HepG2 (cell line): ENCODE measurements around the gene RASL12. TPM values are rescaled to one million over a fixed set of nuclear protein-coding genes. Genes with fewer than 3 reads are reported as not detected.

Experiments used
- ARID5B ChIP-seq: IDR thresholded peaks from 2 replicates; pipeline ENCODE4 v1.4.0; 2020; ENCODE audit warnings: mild to moderate bottlenecking, missing genetic modification reagents
- EP300 ChIP-seq, 3 experiments: sonication (generic) in 1 of 3; formaldehyde crosslinking in 1 of 3; IDR thresholded peaks; 2 replicates each; pipeline versions ENCODE4 v1.5.1 to v1.6.1; 2011 to 2020; ENCODE audit warnings: low read depth in 2 of 3, low read length in 2 of 3, borderline replicate concordance in 1 of 3, improper control_type of control experiment in 1 of 3, mild to moderate bottlenecking in 1 of 3, missing genetic modification reagents in 1 of 3, moderate library complexity in 1 of 3
- ISX ChIP-seq: sonication (generic); formaldehyde crosslinking; conservative IDR thresholded peaks from 2 replicates; pipeline ENCODE4 v1.5.0; 2020; ENCODE audit warnings: missing genetic modification reagents
- LRRFIP1 ChIP-seq: sonication (generic); formaldehyde crosslinking; conservative IDR thresholded peaks from 2 replicates; pipeline ENCODE4 v1.4.0; 2020; ENCODE audit warnings: missing genetic modification reagents
- MAF1 ChIP-seq: sonication (generic); formaldehyde crosslinking; IDR thresholded peaks from 2 replicates; pipeline ENCODE4 v1.5.0; 2020; ENCODE audit warnings: missing genetic modification reagents, borderline replicate concordance
- RAD21 ChIP-seq: fragments of 450-650 bp; formaldehyde crosslinking; IDR thresholded peaks from 2 replicates; pipeline ENCODE4 v1.5.0; 2020; ENCODE audit warnings: mild to moderate bottlenecking
- RFX1 ChIP-seq: fragments of 450-650 bp; IDR thresholded peaks from 2 replicates; pipeline ENCODE4 v1.6.1; 2017
- RFX5 ChIP-seq: IDR thresholded peaks from 2 replicates; pipeline ENCODE4 v1.6.1; 2011; ENCODE audit warnings: low read depth, low read length, improper control_type of control experiment
- SRSF9 ChIP-seq: fragments of 200-400 bp; formaldehyde crosslinking; IDR thresholded peaks from 2 replicates; pipeline ENCODE4 v1.6.1; 2018; ENCODE audit warnings: borderline replicate concordance, mild to moderate bottlenecking, low read depth, low read length; ENCODE audit not compliant: insufficient read depth, poor library complexity, severe bottlenecking
- ZBED4 ChIP-seq: sonication (generic); formaldehyde crosslinking; IDR thresholded peaks from 2 replicates; pipeline ENCODE4 v1.4.0; 2020; ENCODE audit warnings: missing genetic modification reagents, borderline replicate concordance
- ZBTB49 ChIP-seq: sonication (generic); formaldehyde crosslinking; IDR thresholded peaks from 2 replicates; pipeline ENCODE4 v1.4.0; 2020; ENCODE audit warnings: missing genetic modification reagents, borderline replicate concordance
- ZNF414 ChIP-seq: sonication (generic); formaldehyde crosslinking; IDR thresholded peaks from 2 replicates; pipeline ENCODE4 v1.5.0; 2020; ENCODE audit warnings: missing genetic modification reagents
- ZNF496 ChIP-seq: sonication (generic); formaldehyde crosslinking; IDR thresholded peaks from 2 replicates; pipeline ENCODE4 v1.8.1; 2023; ENCODE audit warnings: mild to moderate bottlenecking, moderate library complexity, missing genetic modification reagents; ENCODE audit not compliant: insufficient replicate concordance
- polyA plus RNA-seq, 8 experiments: library from polyadenylated mRNA; depleted of rRNA in 3 of 8; stranded (reverse) in 7 of 8; unstranded in 1 of 8; fragments of >200 nt; fragmentation: Illumina TruSeq in 4 of 8; extraction: Trizol in 4 of 8; gene quantifications; 2 replicates each; pipeline versions ENCODE4 v1.2.1 to v1.2.3, GENCODE V29; 2011 to 2016; ENCODE audit warnings: low read depth in 4 of 8, missing spikeins in 1 of 8, mixed read lengths in 1 of 8; ENCODE audit not compliant: insufficient read depth in 1 of 8
- total RNA-seq, 5 experiments: library from RNA; depleted of rRNA; stranded (reverse); fragments of >200 nt; fragmentation: Illumina TruSeq; extraction: Trizol; gene quantifications; 2 replicates each; pipeline ENCODE4 v1.2.3, GENCODE V29; 2016; ENCODE audit warnings: low read depth in 1 of 5

RASL12 gene
- total and polyA plus RNA-seq, 2 of the 13 experiments (the other 11 are each of a cell fraction or from before 2014, with no cell fraction given) = 0.16 to 0.55 TPM

GRCh38 chr15:65032801-65033537 lies 34.8 kb downstream of the RASL12 start (continued):
- TF ChIP-seq ZNF496 (CRISPR knock-in tag) (no peak), MAF1 (CRISPR knock-in tag) (no peak), EP300 (IDR thresholded peaks at IDR 0.05; ENCODE audit: low read depth in 2 of 2, low read length in 2 of 2) (0 out of 4 replicates have a peak, but pooled peaks of 1 of the 2 experiments have one; percentile 15), EP300 (CRISPR knock-in tag; IDR thresholded peaks at IDR 0.05; ENCODE audit: borderline replicate concordance) (no peak; the same call in 1 of the 2 replicates), ISX (CRISPR knock-in tag) (no peak), RAD21 (CRISPR knock-in tag) (peak; percentile 98), RFX1 (no peak), ZBED4 (CRISPR knock-in tag) (peak; percentile 37; the same call in 1 of the 2 replicates), LRRFIP1 (CRISPR knock-in tag) (no peak), RFX5 (no peak), SRSF9 (no peak), ZBTB49 (CRISPR knock-in tag) (no peak), ARID5B (peak; percentile 75), ZNF414 (CRISPR knock-in tag) (0 out of 2 replicates have a peak, but pooled peaks have one; percentile 7)
